ENCODE measurements around the gene CECR2. TPM values are rescaled to one million over a fixed set of nuclear protein-coding genes. Genes with fewer than 3 reads are reported as not detected.
A peak's percentile ranks its signal among the peaks of the same experiment; 100 is the strongest.

CECR2 gene
- total and polyA plus RNA-seq, 2 experiments from 2014 or later: 4.6 to 32.3 TPM

GRCh38 chr22:17606496-17606895 lies 237.2 kb downstream of the CECR2 start:
- DNase-seq (ENCODE audit: low read depth in 1 of 2, low spot score in 1 of 2): peak in 1 of 2 donors; percentile 78
- Histone ChIP-seq H3K4me3 (no peak overlapping the region), H3K27ac (peak overlapping the region; percentile 58), H3K36me3 (peaks cover 14% of the 10 kb centered on the region), H3K9me3 (ENCODE audit: low read depth) (no peaks in the 10 kb centered on the region), H3K4me1 (ENCODE audit: low read depth) (no peaks in the 10 kb centered on the region), H3K27me3 (no peaks in the 10 kb centered on the region)
- TF ChIP-seq, protein P1, sequence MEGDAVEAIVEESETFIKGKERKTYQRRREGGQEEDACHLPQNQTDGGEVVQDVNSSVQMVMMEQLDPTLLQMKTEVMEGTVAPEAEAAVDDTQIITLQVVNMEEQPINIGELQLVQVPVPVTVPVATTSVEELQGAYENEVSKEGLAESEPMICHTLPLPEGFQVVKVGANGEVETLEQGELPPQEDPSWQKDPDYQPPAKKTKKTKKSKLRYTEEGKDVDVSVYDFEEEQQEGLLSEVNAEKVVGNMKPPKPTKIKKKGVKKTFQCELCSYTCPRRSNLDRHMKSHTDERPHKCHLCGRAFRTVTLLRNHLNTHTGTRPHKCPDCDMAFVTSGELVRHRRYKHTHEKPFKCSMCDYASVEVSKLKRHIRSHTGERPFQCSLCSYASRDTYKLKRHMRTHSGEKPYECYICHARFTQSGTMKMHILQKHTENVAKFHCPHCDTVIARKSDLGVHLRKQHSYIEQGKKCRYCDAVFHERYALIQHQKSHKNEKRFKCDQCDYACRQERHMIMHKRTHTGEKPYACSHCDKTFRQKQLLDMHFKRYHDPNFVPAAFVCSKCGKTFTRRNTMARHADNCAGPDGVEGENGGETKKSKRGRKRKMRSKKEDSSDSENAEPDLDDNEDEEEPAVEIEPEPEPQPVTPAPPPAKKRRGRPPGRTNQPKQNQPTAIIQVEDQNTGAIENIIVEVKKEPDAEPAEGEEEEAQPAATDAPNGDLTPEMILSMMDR (IDR thresholded peaks at IDR 0.05; ENCODE audit: low read depth, low read length): no peak

Other genes with a start within 250 kb of the CECR2 start
- gene TMEM121B, start 248.1 kb upstream of the CECR2 start, total RNA-seq: 6.7 and 10.2 TPM in 2 replicates
- 4.5 and 7.9 TPM in 2 replicates for gene TMEM121B, start 248.1 kb upstream of the CECR2 start, polyA plus RNA-seq
- gene HDHD5, start 210.2 kb upstream of the CECR2 start, total RNA-seq: 121 and 131 TPM in 2 replicates
- 164 and 182 TPM in 2 replicates for gene HDHD5, start 210.2 kb upstream of the CECR2 start, polyA plus RNA-seq
- gene ADA2, start 150.0 kb upstream of the CECR2 start, total RNA-seq: 0.83 and 1.5 TPM in 2 replicates
- 2.6 and 2.7 TPM in 2 replicates for gene ADA2, start 150.0 kb upstream of the CECR2 start, polyA plus RNA-seq
- gene SLC25A18, start 194.0 kb downstream of the CECR2 start, total RNA-seq: 0.14 and 0.60 TPM in 2 replicates
- gene SLC25A18, start 194.0 kb downstream of the CECR2 start, polyA plus RNA-seq: 0.27 and 0.59 TPM in 2 replicates

All from cardiac muscle cell (in vitro differentiated cells and primary cell).